Measurements from ENCODE around the gene SUSD1.

GRCh38 chr9:112087506-112087905, 87.6 kb downstream of the SUSD1 start:
- TF ChIP-seq EZH2 (IDR thresholded peaks at IDR 0.05; ENCODE audit: borderline replicate concordance, insufficient read depth, low read length, poor library complexity, severe bottlenecking) (no peak), POLR2AphosphoS5 (IDR thresholded peaks at IDR 0.05) (no peak), SMC3 (conservative IDR thresholded peaks at IDR 0.05; ENCODE audit: poor library complexity) (no peak)
- TF ChIP-seq, protein P1, sequence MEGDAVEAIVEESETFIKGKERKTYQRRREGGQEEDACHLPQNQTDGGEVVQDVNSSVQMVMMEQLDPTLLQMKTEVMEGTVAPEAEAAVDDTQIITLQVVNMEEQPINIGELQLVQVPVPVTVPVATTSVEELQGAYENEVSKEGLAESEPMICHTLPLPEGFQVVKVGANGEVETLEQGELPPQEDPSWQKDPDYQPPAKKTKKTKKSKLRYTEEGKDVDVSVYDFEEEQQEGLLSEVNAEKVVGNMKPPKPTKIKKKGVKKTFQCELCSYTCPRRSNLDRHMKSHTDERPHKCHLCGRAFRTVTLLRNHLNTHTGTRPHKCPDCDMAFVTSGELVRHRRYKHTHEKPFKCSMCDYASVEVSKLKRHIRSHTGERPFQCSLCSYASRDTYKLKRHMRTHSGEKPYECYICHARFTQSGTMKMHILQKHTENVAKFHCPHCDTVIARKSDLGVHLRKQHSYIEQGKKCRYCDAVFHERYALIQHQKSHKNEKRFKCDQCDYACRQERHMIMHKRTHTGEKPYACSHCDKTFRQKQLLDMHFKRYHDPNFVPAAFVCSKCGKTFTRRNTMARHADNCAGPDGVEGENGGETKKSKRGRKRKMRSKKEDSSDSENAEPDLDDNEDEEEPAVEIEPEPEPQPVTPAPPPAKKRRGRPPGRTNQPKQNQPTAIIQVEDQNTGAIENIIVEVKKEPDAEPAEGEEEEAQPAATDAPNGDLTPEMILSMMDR (IDR thresholded peaks at IDR 0.05; ENCODE audit: poor library complexity, severe bottlenecking) = no peak

Measured in neural cell (in vitro differentiated cells).